GM12892 (cell line): ENCODE measurements around the gene MRTFB.

ENCODE experiments used
- DNase-seq: peaks from one replicate; pipeline ENCODE4 v3.0.0; 2011; ENCODE audit not compliant: insufficient read length
- FAIRE-seq: peaks from 2 replicates; lab custom pipeline; 2011; peaks lifted over from hg19 to GRCh38; lab: Jason Lieb, UNC
- POLR2A ChIP-seq: IDR thresholded peaks from 2 replicates; pipeline ENCODE4 v1.6.1; 2011; ENCODE audit warnings: low read depth, low read length, control low read depth
- POLR2AphosphoS5 ChIP-seq: IDR thresholded peaks from 2 replicates; pipeline ENCODE4 v1.6.1; 2011; ENCODE audit warnings: low read depth, low read length, control low read depth
- TAF1 ChIP-seq: IDR thresholded peaks from 2 replicates; pipeline ENCODE4 v1.6.1; 2011; ENCODE audit warnings: low read depth, mild to moderate bottlenecking, control low read depth, low read length, borderline replicate concordance

Gene MRTFB

DNA sequence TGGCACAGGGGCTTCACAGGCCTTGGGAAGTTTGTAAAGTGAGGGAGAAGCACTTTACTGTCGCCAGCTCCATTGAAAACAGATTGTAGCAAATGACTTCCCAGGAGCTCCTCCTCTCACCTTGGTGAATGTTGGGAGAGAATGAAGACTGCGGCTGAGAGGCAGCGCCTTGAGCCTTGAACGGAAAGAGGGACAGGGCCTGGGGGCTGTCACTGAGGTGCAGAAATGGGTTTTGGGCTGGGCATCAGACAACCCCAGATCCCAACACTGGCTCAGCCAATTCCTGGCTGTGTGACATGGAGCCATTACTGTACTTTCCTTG lies 603 bp upstream of the MRTFB start:
- no peak for FAIRE-seq

DNA sequence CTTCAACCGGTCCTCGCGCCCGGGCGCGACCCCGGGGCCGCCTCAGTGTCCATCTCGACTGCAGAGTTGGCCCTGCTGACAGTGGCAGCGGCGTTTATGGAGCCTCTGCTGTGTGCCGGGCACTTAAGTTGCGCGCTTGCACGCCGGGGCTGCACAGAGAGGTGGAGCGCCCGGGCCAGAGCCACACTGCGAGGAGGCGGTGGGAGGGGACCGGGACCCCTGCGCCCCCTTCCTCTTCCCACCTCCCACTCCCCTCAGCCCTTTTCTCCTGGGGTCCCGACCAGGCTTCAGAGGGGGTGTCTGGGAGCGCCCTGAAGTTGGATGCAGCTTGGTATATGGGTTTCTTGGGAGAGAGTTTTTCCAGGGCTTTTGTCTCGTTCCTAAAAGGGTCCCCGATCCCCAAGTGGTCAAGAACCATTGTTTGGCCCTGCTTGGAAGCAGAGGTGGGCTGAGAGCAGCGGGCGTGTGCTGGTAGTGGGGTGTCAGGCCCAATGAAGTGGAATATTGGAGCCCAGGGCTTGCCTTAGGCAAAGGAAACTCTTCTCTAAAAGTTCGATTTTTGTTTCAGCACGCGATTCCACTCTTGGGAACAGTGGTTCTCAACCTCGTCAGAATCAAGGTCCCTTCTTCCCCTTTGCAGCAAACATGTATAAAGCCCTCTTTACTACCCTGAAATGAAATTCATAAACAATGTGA lies 605 bp downstream of the MRTFB start:
- FAIRE-seq (no peak), DNase-seq (no peak)
- TF ChIP-seq POLR2AphosphoS5: no peak
- TF ChIP-seq TAF1: no peak
- no peak for TF ChIP-seq POLR2A

More for the DNA sequence above, 603 bp upstream of the MRTFB start:
- DNase-seq: no peak
- TF ChIP-seq TAF1 (no peak), POLR2A (no peak), POLR2AphosphoS5 (no peak)

- no peak for FAIRE-seq
- TF ChIP-seq TAF1 (no peak), POLR2AphosphoS5 (no peak), POLR2A (no peak)
- DNase-seq: no peak
Observed at GRCh38 chr16:14072360-14072759, 1.2 kb downstream of the MRTFB start.

DNA sequence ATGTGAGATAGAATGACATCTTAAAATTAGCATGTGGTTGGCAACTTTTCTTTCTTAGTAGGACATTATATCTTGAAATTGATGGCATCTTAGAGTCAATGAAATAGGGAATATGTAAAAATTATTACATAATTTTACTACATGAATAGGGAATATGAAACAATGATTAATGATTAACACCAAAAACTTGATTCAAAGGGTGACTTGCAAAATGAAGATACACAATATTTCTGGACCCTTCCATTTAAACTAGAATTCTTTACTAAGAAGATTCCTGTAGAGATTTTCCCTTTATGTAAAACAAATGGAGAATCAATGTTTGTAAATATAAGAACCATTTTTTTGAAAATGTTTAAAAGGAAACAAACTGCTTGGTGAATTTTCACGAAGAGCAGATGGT lies 3.4 kb downstream of the MRTFB start:
- TF ChIP-seq POLR2AphosphoS5: no peak
- TF ChIP-seq TAF1: no peak
- TF ChIP-seq POLR2A: no peak
- DNase-seq (no peak), FAIRE-seq (no peak)

GRCh38 chr16:14077918-14078317 lies 6.8 kb downstream of the MRTFB start:
- TF ChIP-seq POLR2AphosphoS5 (no peak), POLR2A (no peak), TAF1 (no peak)
- DNase-seq: no peak
- FAIRE-seq: peak; percentile 5

DNA sequence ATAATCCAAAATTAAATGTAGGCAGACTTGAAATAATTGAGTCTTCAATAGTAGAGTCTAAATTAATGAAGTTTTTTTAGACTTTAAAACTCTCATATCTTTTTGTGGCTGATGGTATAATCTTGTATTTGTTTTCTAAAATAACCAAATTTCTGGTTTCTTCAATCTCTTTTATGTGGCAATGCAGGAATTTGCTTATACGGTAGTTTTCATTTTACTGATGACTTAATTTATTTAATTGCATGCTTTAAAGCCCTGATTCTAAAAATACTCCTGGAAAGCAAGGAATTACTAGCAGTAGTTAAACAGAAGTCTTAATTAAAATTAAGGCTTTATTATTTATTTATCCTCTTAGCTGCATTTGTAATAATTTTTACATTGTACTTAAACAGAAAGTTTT lies 15.4 kb downstream of the MRTFB start:
- no peak for FAIRE-seq
- no peak for DNase-seq

DNA sequence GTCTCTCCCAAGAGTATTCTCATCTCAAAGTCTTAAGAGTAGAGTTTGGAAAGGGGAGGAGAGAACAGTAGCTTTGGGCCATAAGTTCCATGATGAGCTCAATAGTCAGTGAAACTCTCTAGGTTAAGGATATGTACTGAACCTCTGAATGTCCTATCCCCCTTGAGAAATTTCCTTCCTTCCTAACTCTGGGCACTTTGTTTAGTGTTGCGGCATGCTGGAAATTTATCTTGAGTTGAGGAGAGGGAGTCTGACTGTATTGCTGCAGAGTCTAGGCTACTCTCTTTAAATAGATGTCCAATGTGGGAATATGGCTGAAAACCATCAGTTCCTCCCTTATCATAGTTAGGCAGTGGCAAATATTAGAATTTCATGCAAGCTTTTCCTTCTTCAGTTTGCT lies 16.1 kb downstream of the MRTFB start:
- TF ChIP-seq POLR2AphosphoS5: no peak
- TF ChIP-seq TAF1: no peak
- no peak for TF ChIP-seq POLR2A
- FAIRE-seq (no peak), DNase-seq (no peak)

More for the DNA sequence above, 15.4 kb downstream of the MRTFB start:
- TF ChIP-seq TAF1 (no peak), POLR2AphosphoS5 (no peak)

GRCh38 chr16:14087590-14088154 lies 16.6 kb downstream of the MRTFB start:
- FAIRE-seq (no peak), DNase-seq (no peak)
- no peak for TF ChIP-seq TAF1
- TF ChIP-seq POLR2A: no peak
- no peak for TF ChIP-seq POLR2AphosphoS5

GRCh38 chr16:14088155-14088753 lies 17.1 kb downstream of the MRTFB start:
- DNase-seq (no peak), FAIRE-seq (no peak)
- TF ChIP-seq POLR2A (no peak), POLR2AphosphoS5 (no peak), TAF1 (no peak)

DNA sequence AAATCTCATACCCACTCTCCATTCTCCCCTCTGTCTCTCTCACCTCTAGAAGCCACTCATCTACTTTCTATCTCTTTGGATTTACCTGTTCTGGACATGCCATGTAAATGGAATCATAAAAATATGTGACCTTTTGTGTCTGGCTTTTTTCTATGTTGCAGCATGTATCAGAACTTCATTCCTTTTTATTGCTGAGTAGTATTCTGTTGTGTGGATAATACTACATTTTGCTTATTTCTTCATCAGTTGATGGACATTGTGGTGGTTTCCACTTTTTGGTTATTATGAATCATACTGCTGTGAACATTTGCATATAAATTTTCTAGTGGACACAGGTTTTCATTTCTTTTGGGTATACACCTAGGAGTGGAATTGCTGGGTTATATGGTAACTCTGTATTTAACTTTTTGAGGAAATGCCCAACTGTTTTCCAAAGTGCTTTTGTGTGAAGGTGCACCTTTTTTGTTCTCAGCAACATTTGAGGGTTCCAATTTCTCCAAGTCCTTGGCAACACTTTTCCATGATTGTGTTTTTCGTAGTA lies 18.2 kb downstream of the MRTFB start:
- DNase-seq: no peak
- FAIRE-seq: no peak
- TF ChIP-seq POLR2AphosphoS5 (no peak), TAF1 (no peak), POLR2A (no peak)

GRCh38 chr16:14092561-14092960 lies 21.4 kb downstream of the MRTFB start:
- FAIRE-seq (no peak), DNase-seq (no peak)
- no peak for TF ChIP-seq TAF1
- no peak for TF ChIP-seq POLR2AphosphoS5
- no peak for TF ChIP-seq POLR2A

DNA sequence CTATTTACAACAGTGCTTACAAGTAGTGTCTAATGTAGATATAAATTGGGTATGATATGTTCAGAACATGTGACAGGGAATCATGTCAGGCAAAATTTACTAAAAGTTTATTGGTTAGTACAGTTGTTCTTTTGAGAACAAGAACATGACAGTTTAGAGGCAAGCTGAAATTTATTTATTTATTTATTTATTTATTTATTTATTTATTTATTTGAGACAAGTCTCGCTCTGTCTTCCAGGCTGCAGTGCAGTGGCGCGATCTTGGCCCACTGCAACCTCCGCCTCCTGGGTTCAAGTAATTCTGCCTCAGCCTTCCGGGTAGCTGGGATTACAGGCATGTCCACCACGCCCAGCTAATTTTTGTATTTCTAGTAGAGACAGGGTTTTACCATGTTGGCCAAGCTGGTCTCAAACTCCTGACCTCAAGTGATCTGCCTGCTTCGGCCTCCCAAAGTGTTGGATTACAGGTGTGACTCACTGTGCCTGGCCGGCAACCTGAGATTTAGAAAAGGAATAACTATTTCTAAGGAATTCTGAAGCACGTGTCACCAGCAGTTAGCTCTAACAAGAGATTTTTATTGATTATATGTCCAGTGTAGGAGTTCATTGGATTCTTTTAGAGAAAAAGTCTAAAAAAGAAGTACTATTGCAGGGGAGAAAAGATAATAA lies 24.9 kb downstream of the MRTFB start:
- DNase-seq (no peak), FAIRE-seq (no peak)
- TF ChIP-seq POLR2AphosphoS5 (no peak), POLR2A (no peak), TAF1 (no peak)
